GM18526 (cell line): ENCODE data around the gene SMPD1.

Experiments used
- POLR2A ChIP-seq: IDR thresholded peaks from 3 replicates; pipeline ENCODE4 v1.6.1; 2011; ENCODE audit not compliant: insufficient read length; ENCODE audit errors: extremely low read depth

Gene SMPD1

GRCh38 chr11:6402061-6402470, 11.8 kb downstream of the SMPD1 start:
- TF ChIP-seq POLR2A = no peak

- TF ChIP-seq POLR2A = no peak
Measured at GRCh38 chr11:6402561-6402981, 12.3 kb downstream of the SMPD1 start.

GRCh38 chr11:6403539-6403938, 13.3 kb downstream of the SMPD1 start:
- TF ChIP-seq POLR2A = no peak

- TF ChIP-seq POLR2A = no peak
Measured at GRCh38 chr11:6404342-6405051, 14.2 kb downstream of the SMPD1 start.

GRCh38 chr11:6405052-6405667, 14.9 kb downstream of the SMPD1 start:
- no peak for TF ChIP-seq POLR2A

- no peak for TF ChIP-seq POLR2A
Measured at GRCh38 chr11:6405846-6406245, 15.6 kb downstream of the SMPD1 start.

- TF ChIP-seq POLR2A = no peak
Measured at GRCh38 chr11:6406370-6406769, 16.1 kb downstream of the SMPD1 start.

- TF ChIP-seq POLR2A = no peak
Measured at GRCh38 chr11:6410695-6411430, 20.6 kb downstream of the SMPD1 start.

GRCh38 chr11:6411594-6412031, 21.3 kb downstream of the SMPD1 start:
- no peak for TF ChIP-seq POLR2A

GRCh38 chr11:6413791-6414201, 23.5 kb downstream of the SMPD1 start:
- no peak for TF ChIP-seq POLR2A

- no peak for TF ChIP-seq POLR2A
Measured at GRCh38 chr11:6414874-6415328, 24.6 kb downstream of the SMPD1 start.

GRCh38 chr11:6415797-6416196, 25.5 kb downstream of the SMPD1 start:
- no peak for TF ChIP-seq POLR2A

GRCh38 chr11:6417907-6418556, 27.8 kb downstream of the SMPD1 start:
- no peak for TF ChIP-seq POLR2A

- no peak for TF ChIP-seq POLR2A
Measured at GRCh38 chr11:6418557-6419008, 28.3 kb downstream of the SMPD1 start.

- TF ChIP-seq POLR2A = no peak
Measured at GRCh38 chr11:6419009-6419631, 28.8 kb downstream of the SMPD1 start, which contains the start of gene APBB1. Gene APBB1, minus strand, starts transcription at chr11:6419094. Its CDS starts 7,747 bp downstream, at chr11:6411347.

GRCh38 chr11:6420677-6421076, 30.4 kb downstream of the SMPD1 start:
- TF ChIP-seq POLR2A = no peak
